GM19372 (cell line): ENCODE data around the gene TMEM200C.

Experiments used
- ATAC-seq: cut with Tn5 transposase; IDR thresholded peaks from one replicate; pipeline ENCODE4 v1.9.1; 2021; ENCODE audit warnings: mild to moderate bottlenecking, low read depth, moderate library complexity; ENCODE audit not compliant: unreplicated experiment

TMEM200C gene

DNA sequence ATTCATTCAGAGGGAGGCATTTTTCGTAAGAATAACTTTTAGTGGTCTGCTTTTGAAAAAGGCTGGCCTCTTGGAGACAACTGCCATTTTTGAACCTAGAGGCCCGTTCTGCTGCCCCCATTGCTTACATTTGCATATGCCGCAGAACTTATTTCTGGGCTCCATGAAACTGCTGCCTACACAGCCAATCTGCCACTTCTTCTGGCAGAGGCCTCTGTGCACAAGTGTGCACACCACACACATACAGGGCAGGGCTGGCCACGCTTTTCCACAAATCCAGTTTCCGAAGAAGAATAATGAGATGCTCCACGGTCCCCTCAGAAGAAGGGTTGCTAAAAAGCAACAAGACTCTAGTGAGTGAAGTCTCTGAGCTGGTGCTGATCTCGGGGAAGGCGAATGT lies 56.2 kb downstream of the TMEM200C start:
- ATAC-seq = no peak
